ENCODE results near the gene DSCAML1. TPM values are rescaled to one million over a fixed set of nuclear protein-coding genes. Genes with fewer than 3 reads are reported as not detected.

The DSCAML1 gene
- total and polyA plus RNA-seq, 10 of the 15 experiments (the other 5 are each of a cell fraction or from before 2014, with no cell fraction given): 0.03 to 0.18 (median 0.06) TPM; not detected in 1

DNA sequence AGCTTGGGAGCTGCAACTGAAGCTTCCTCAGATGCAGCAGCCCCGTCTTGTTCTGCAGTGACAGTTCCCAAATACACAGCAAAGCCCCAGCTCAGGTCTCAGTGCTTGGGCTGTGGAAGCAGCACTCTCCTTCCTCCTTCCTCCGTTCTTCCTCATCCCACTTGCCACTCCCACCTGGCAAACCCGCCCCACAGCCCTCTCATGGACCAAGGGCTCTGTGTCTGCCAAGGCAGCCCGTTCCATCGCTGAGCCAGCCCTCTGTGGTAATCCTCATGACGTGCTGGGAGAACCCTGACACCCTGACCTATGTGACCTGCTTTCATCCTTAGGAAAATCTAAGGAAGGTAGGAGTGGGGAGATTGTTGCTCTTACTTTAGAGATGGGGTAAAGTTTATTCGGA lies 157.0 kb downstream of the DSCAML1 start:
- no peak overlapping the region for H3K27ac ChIP-seq (ENCODE audit: control insufficient read depth, insufficient read depth)
- H3K4me3 ChIP-seq: no peak overlapping the region
- peaks cover 3 to 4% of the 10 kb centered on the region in 2 experiments; a peak in 2 of 4 replicates for H3K27me3 ChIP-seq (replicated peaks in 1 of 2; ENCODE audit: control insufficient read depth in 2 of 2, insufficient read depth in 2 of 2, low read length in 1 of 2)
- DNase-seq (ENCODE audit: low read depth, low spot score) (no peak), ATAC-seq (no peak), FAIRE-seq (no peak)
- in situ Hi-C loops (cut with MboI): no loop called here
- TF ChIP-seq SMC3 (IDR thresholded peaks at IDR 0.05; ENCODE audit: borderline replicate concordance, low read length) (no peak), MLLT1 (IDR thresholded peaks at IDR 0.05) (no peak)
- RAD21 ChIA-PET (ENCODE audit: unreplicated experiment): no interaction called here
- CTCF ChIA-PET: no interaction called here
- no peak overlapping the region for H2AFZ ChIP-seq (ENCODE audit: control insufficient read depth, low read depth, low read length)
- H3K4me2 ChIP-seq (ENCODE audit: control insufficient read depth, insufficient read depth): no peak overlapping the region
- intact Hi-C loops (cut with micrococcal nuclease; ENCODE audit: unreplicated experiment): no loop called here
- no peaks in the 10 kb centered on the region for H3K79me2 ChIP-seq (ENCODE audit: control insufficient read depth, insufficient read depth, low read length)
- no peaks in the 10 kb centered on the region for H3K9me3 ChIP-seq (replicated peaks; ENCODE audit: control insufficient read depth, insufficient read depth, low read length)
- H3K4me1 ChIP-seq (ENCODE audit: control insufficient read depth, insufficient read depth, low read length): no peaks in the 10 kb centered on the region
- H3K9ac ChIP-seq (ENCODE audit: control insufficient read depth, insufficient read depth, low read length): no peak overlapping the region
- SMC1A ChIA-PET (ENCODE audit: uncharacterized antibody, unreplicated experiment): no interaction called here
- BruUV-seq (replicated peaks): no TSS peak
- no peaks in the 10 kb centered on the region for H3K36me3 ChIP-seq (ENCODE audit: control insufficient read depth in 2 of 2, insufficient read depth in 2 of 2, low read length in 1 of 2)
- POLR2A ChIA-PET: no interaction called here
- WGBS (ENCODE audit: insufficient coverage, insufficient replicate concordance, low lambda C conversion rate, missing lambda C conversion rate): 26% methylated on average over 7 of the region's 7 CpGs
- H4K20me1 ChIP-seq (ENCODE audit: control insufficient read depth, insufficient read depth): no peaks in the 10 kb centered on the region

DNA sequence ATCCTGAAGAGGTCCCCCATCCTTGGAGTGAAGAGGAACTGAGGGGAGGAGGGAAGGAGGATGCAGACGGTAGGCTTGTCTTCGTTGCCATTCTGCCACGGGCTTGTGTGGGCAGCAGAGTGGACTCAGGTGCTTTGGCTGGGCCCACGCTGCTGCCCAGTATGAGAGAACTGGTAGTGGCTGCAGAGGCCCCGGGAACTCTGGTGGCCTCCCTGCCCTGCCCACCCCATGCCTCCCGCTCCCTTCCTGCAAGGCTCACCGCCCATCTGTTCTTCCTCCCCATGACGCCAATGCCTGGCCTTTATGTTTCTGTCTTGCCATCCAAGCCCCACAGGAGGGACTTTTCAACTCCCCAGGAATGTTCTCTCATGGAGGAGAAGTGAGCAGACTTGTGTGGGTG lies 157.4 kb downstream of the DSCAML1 start:
- intact Hi-C loops (cut with micrococcal nuclease; ENCODE audit: unreplicated experiment): no loop called here
- POLR2A ChIA-PET: interaction anchor here (0.7 kb wide), 1 partner anchor 52 kb away, joined by 3 read pairs; no protein-coding TSS in a partner anchor
- H4K20me1 ChIP-seq (ENCODE audit: control insufficient read depth, insufficient read depth): no peaks in the 10 kb centered on the region
- ATAC-seq: no peak
- SMC1A ChIA-PET (ENCODE audit: uncharacterized antibody, unreplicated experiment): no interaction called here
- TF ChIP-seq YY1 (IDR thresholded peaks at IDR 0.05; ENCODE audit: low read depth, low read length) (no peak), FOXM1 (IDR thresholded peaks at IDR 0.05; ENCODE audit: low read depth, low read length) (no peak), ZZZ3 (IDR thresholded peaks at IDR 0.05; ENCODE audit: control insufficient read depth, insufficient read length, low read depth) (no peak), SMAD5 (IDR thresholded peaks at IDR 0.05; ENCODE audit: low read depth) (no peak), PML (IDR thresholded peaks at IDR 0.05; ENCODE audit: low read length) (no peak), BHLHE40 (IDR thresholded peaks at IDR 0.05; ENCODE audit: borderline replicate concordance in 1 of 2, low read depth in 2 of 2, low read length in 1 of 2) (no peak)
- DNase-seq (ENCODE audit: low read depth, low spot score): no peak
- no TSS peak for BruUV-seq (replicated peaks)
- CTCF ChIA-PET: no interaction called here
- no peaks in the 10 kb centered on the region for H3K9me3 ChIP-seq (replicated peaks; ENCODE audit: control insufficient read depth, insufficient read depth, low read length)
- H3K4me2 ChIP-seq (ENCODE audit: control insufficient read depth, insufficient read depth): no peak overlapping the region
- H3K27ac ChIP-seq (ENCODE audit: control insufficient read depth, insufficient read depth): no peak overlapping the region
- H3K4me1 ChIP-seq (ENCODE audit: control insufficient read depth, insufficient read depth, low read length): no peaks in the 10 kb centered on the region
- peaks cover 3 to 4% of the 10 kb centered on the region in 2 experiments; a peak in 2 of 4 replicates for H3K27me3 ChIP-seq (replicated peaks in 1 of 2; ENCODE audit: control insufficient read depth in 2 of 2, insufficient read depth in 2 of 2, low read length in 1 of 2)
- no peaks in the 10 kb centered on the region for H3K79me2 ChIP-seq (ENCODE audit: control insufficient read depth, insufficient read depth, low read length)
- WGBS (ENCODE audit: insufficient coverage, insufficient replicate concordance, low lambda C conversion rate, missing lambda C conversion rate): 49% methylated on average over 6 of the region's 8 CpGs
- no peak overlapping the region for H3K4me3 ChIP-seq
- no peaks in the 10 kb centered on the region for H3K36me3 ChIP-seq (ENCODE audit: control insufficient read depth in 2 of 2, insufficient read depth in 2 of 2, low read length in 1 of 2)
- in situ Hi-C loops (cut with MboI): no loop called here
- no peak overlapping the region for H3K9ac ChIP-seq (ENCODE audit: control insufficient read depth, insufficient read depth, low read length)
- no peak overlapping the region for H2AFZ ChIP-seq (ENCODE audit: control insufficient read depth, low read depth, low read length)
- RAD21 ChIA-PET (ENCODE audit: unreplicated experiment): no interaction called here
- no peak for FAIRE-seq

Data from GM12878 (cell line).